Activated CD4-positive, alpha-beta T cell treated with anti-CD3 and anti-CD28 coated beads, Interleukin-2, amount 10 ng/mL, durations not matched to agents 7 days and 5 days (primary cell): ENCODE results near the gene SPTB. TPM values are rescaled to one million over a fixed set of nuclear protein-coding genes. Genes with fewer than 3 reads are reported as not detected.

ENCODE experiments used
- CTCF ChIA-PET: fragments of 350-600 bp; sonication (Branson Sonifier 250); formaldehyde crosslinking; loops from one replicate; lab custom pipeline; 2021; ENCODE audit warnings: antibody characterized with exemption; lab: Charles Lee
- POLR2A ChIA-PET: fragments of 350-600 bp; sonication (Branson Sonifier 250); formaldehyde crosslinking; loops from one replicate; lab custom pipeline; 2021; ENCODE audit warnings: antibody characterized with exemption; lab: Charles Lee
- DNase-seq: peaks from one replicate; pipeline ENCODE4 v3.0.0-alpha.2; 2020
- H3K27ac Mint-ChIP-seq: one replicate; pipeline ENCODE4 v1.8.0; 2021; ENCODE audit warnings: mild to moderate bottlenecking, moderate library complexity, mixed read lengths
- H3K27me3 Mint-ChIP-seq: one replicate; pipeline ENCODE4 v1.8.0; 2021; ENCODE audit warnings: mixed read lengths
- H3K36me3 Mint-ChIP-seq: one replicate; pipeline ENCODE4 v1.8.0; 2021; ENCODE audit warnings: low read depth, mixed read lengths
- H3K4me1 Mint-ChIP-seq: one replicate; pipeline ENCODE4 v1.8.0; 2021; ENCODE audit warnings: mixed read lengths
- H3K4me3 Mint-ChIP-seq: one replicate; pipeline ENCODE4 v1.8.0; 2021; ENCODE audit warnings: mild to moderate bottlenecking, moderate library complexity, mixed read lengths
- H3K9me3 Mint-ChIP-seq: one replicate; pipeline ENCODE4 v1.8.0; 2021; ENCODE audit warnings: mixed read lengths
- total RNA-seq, 2 experiments: library from RNA; stranded (reverse); gene quantifications; one replicate each; pipeline ENCODE4 v1.2.3, GENCODE V29; 2021

The SPTB gene
- total RNA-seq, 2 experiments from 2014 or later = not detected

DNA sequence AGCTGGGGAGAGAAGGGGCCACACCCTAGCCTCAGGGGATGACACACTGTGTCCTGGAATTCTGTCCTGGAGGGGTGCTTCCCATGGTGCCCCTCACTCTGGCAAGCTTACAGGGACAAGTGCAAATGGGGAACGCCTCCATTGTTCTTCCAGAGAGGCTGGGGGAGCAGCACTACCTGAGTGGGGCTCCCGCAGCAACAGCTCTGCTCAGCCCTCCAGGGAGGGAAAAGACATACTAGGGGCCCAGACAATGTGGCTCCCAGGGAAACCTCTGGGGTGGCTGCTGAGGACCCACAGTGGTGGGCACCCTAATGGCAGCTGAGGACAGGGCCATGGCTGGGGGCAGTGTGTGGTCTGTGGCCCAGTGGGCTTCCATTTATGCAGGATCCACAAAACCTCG lies 106.1 kb downstream of the SPTB start:
- H3K27me3 Mint-ChIP-seq = no peaks in the 10 kb centered on the region
- H3K4me3 Mint-ChIP-seq = no peak overlapping the region

DNA sequence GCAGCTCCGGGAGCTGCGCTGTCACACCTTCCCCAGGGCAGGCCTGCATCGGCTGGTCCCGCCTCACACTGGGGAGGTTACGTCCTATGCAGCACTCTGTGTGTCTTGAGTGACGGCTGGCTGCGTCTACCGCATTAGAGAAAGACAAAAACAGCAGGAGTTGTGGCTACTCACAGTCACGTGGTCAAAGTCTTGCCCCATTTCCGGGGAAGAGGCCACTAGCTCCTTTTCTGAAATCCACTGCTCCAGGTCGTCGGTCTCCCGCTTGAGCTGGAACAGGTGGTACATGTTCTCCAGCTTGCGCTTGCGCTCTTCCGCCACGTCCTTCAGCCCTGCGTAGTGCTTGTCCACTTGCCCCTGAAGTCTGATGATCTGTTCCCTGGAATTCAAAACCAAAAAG lies 106.7 kb downstream of the SPTB start:
- Mint-ChIP-seq H3K4me1 (peaks cover 15% of the 10 kb centered on the region), H3K27me3 (no peaks in the 10 kb centered on the region), H3K9me3 (no peaks in the 10 kb centered on the region), H3K36me3 (no peaks in the 10 kb centered on the region), H3K27ac (no peak overlapping the region), H3K4me3 (no peak overlapping the region)
- POLR2A ChIA-PET = no interaction called here
- CTCF ChIA-PET = interaction anchor here (0.6 to 4.2 kb wide), 5 partner anchors 8 to 922 kb away, joined by 3 to 22 read pairs (median 3); no protein-coding TSS in a partner anchor
- no peak for DNase-seq

More for the DNA sequence above, 106.1 kb downstream of the SPTB start:
- no peak overlapping the region for H3K27ac Mint-ChIP-seq
- ChIA-PET CTCF (interaction anchor here (1.4 to 4.2 kb wide), 2 partner anchors 9 to 13 kb away, joined by 3 to 22 read pairs; no protein-coding TSS in a partner anchor), POLR2A (no interaction called here)
- DNase-seq = no peak
- H3K36me3 Mint-ChIP-seq = no peaks in the 10 kb centered on the region
- H3K9me3 Mint-ChIP-seq = no peaks in the 10 kb centered on the region
- H3K4me1 Mint-ChIP-seq = peaks cover 15% of the 10 kb centered on the region

DNA sequence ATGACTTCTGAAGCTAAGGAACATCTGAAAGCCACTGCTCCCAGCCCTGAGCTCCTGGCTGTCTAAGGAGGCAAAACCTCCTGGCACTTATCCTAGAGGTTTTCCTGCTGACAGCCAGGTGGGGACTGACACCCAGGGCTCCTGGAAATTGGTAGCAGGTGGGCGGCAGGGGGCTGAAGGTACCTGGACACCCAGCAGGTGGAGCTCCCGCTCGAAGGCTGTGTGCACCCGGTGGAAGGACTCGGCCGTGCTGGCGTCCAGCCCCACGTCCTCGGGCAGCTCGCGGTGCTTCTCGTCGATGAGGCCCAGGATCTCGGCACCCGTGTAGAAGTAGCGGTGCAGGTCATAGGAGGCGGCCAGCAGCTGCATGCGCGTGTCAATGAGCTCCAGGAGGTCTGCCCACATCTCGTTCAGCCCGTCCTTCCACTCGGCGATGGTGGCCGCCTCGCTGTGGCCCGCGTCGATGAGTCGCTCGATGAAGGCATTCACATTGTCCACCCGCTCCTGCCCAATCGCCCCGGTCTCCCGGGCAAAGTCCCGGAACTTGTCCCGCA lies 107.2 kb downstream of the SPTB start:
- POLR2A ChIA-PET = no interaction called here
- Mint-ChIP-seq H3K36me3 (no peaks in the 10 kb centered on the region), H3K4me3 (no peak overlapping the region), H3K27me3 (no peaks in the 10 kb centered on the region), H3K27ac (no peak overlapping the region), H3K4me1 (peaks cover 15% of the 10 kb centered on the region), H3K9me3 (no peaks in the 10 kb centered on the region)
- DNase-seq = no peak
- CTCF ChIA-PET = interaction anchor here (0.6 to 4.2 kb wide), 4 partner anchors 12 to 923 kb away, joined by 3 to 22 read pairs (median 3); no protein-coding TSS in a partner anchor

DNA sequence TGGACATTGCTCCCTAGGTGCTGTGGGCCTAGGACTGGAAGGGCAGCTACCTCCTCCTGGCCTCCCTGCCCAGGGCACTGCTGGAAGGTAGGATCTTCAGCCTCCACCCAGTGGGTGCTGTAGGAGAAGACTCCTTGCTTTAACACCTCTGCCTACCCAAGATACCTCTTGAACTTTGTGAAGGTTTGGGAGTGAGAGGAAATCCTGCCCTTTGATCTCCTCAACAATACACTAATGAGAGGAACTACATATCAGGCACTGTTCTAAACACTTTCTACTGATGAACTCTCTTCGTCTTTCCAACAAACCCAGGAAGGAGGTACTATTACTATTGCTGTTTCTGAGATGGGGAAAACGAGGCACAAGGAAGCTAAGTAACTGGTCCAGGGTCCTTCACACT lies 108.5 kb downstream of the SPTB start:
- POLR2A ChIA-PET = no interaction called here
- Mint-ChIP-seq H3K9me3 (no peaks in the 10 kb centered on the region), H3K4me3 (no peak overlapping the region), H3K36me3 (no peaks in the 10 kb centered on the region), H3K27ac (no peak overlapping the region), H3K27me3 (no peaks in the 10 kb centered on the region), H3K4me1 (peaks cover 18% of the 10 kb centered on the region)
- no peak for DNase-seq
- CTCF ChIA-PET = interaction anchor here (0.8 to 4.2 kb wide), 2 partner anchors 11 to 46 kb away, joined by 3 to 22 read pairs; no protein-coding TSS in a partner anchor

DNA sequence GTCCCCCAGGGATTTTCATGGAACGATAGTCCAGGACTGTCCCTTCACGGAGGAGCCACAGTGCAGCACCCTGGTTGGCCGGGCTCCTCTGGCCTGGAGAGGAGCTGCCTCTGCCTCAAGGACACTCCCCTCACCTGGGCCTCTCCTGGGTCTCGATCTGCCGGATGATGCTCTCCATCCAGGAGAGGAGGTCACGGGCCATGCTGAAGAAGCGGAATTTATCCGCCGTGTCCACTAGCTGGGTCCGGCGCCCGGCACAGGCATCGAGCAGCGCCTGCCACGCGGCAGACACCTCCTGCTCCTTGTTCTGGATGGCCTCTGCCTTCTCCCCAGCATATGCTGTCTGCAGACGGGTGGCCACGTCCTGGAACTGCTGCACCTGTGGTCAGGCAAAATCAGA lies 109.0 kb downstream of the SPTB start:
- POLR2A ChIA-PET = no interaction called here
- Mint-ChIP-seq H3K9me3 (no peaks in the 10 kb centered on the region), H3K4me3 (no peak overlapping the region), H3K4me1 (peaks cover 22% of the 10 kb centered on the region), H3K27me3 (no peaks in the 10 kb centered on the region), H3K27ac (no peak overlapping the region), H3K36me3 (no peaks in the 10 kb centered on the region)
- CTCF ChIA-PET = interaction anchor here (4.2 kb wide), 1 partner anchor 10 kb away, joined by 22 read pairs; no protein-coding TSS in a partner anchor
- no peak for DNase-seq

DNA sequence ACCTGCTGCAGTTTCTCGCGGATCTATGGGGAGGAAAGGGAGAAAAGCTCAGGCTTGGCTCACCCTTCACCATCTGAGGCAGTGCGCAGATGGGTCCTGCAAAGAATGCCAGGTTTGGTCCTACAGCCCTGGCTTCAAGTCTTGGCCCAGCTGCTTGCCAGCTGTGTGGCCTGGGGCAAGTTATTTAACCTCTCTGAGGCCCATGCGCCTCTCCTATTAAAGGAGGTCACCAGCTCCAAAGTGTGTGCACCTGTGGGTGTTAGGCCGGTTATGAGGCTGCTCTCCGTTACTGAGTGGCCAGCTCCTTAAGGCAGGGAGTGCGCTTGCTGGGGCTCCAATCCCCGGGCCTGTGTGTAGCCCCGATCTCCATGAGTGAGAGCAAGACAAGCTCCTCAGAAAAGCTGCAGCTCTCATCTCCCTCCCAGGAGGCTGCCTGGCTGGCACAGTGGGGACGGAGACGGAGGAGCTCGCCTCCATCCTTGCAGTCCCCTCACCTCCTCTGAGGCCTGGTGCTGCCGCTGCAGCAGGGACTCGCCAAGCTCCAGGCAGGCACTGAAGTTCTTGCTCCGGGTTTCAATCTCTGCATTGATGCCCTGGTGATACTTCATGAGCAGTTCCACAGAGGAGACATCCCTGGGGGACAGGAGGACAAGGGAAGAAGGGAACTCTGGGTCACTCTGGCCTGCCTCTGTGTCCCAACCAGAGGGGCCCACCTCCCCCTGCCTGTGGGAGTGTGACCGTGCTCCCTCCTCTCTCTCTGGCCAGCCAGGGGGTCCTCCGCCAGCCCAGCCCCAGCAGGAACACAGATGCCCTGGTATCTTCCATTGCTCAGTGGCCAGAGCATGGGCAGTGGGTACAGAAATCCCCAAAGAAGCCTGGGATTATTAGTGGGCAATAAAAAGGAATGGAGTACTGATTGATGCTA lies 110.3 kb downstream of the SPTB start:
- POLR2A ChIA-PET = no interaction called here
- no peak for DNase-seq
- peaks cover 31% of the 10 kb centered on the region for H3K4me1 Mint-ChIP-seq
- CTCF ChIA-PET = interaction anchor here (1.5 kb wide), 1 partner anchor 13 kb away, joined by 4 read pairs; no protein-coding TSS in a partner anchor
- no peak overlapping the region for H3K4me3 Mint-ChIP-seq
- no peaks in the 10 kb centered on the region for H3K9me3 Mint-ChIP-seq
- no peaks in the 10 kb centered on the region for H3K36me3 Mint-ChIP-seq
- H3K27ac Mint-ChIP-seq = no peak overlapping the region
- H3K27me3 Mint-ChIP-seq = no peaks in the 10 kb centered on the region

DNA sequence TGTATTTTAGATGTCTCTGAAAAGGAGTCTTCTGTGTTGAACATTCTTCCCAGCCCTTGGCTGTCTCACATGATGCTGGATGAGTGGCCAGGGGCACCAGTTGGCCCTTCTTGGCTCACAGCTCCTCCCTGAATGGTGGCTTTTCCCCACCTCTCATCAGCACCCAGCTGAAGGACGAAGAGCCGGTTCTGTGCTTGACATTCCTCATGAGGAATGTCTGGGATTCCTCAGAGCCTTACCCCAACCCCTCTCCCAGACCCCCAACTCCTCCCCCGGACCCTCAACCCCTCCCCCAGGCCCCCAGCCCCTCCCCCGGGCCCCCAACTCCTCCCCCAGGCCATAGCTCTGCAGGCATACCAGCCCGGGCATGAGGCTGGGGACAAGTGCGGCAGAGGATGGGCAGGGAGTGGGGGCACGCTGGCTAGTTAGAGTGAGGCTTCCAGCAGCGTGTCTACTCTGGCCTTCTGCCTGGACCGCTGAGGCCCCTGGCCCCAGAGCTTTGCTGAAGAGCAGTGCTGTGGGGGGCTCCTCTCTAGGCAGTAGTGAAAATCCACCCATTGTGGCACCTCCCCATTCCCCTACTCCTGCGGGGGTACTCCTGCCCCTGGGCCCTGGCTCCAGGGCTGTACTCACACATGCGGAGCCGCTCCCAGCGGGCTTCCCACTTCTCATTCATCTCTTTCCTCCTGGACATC lies 111.2 kb downstream of the SPTB start:
- Mint-ChIP-seq H3K27ac (no peak overlapping the region), H3K9me3 (no peaks in the 10 kb centered on the region), H3K4me1 (peaks cover 39% of the 10 kb centered on the region), H3K36me3 (no peaks in the 10 kb centered on the region), H3K4me3 (no peak overlapping the region), H3K27me3 (no peaks in the 10 kb centered on the region)
- POLR2A ChIA-PET = no interaction called here
- CTCF ChIA-PET = interaction anchor here (1.3 to 1.5 kb wide), 2 partner anchors 13 to 131 kb away, joined by 3 to 4 read pairs; no protein-coding TSS in a partner anchor
- DNase-seq = no peak

DNA sequence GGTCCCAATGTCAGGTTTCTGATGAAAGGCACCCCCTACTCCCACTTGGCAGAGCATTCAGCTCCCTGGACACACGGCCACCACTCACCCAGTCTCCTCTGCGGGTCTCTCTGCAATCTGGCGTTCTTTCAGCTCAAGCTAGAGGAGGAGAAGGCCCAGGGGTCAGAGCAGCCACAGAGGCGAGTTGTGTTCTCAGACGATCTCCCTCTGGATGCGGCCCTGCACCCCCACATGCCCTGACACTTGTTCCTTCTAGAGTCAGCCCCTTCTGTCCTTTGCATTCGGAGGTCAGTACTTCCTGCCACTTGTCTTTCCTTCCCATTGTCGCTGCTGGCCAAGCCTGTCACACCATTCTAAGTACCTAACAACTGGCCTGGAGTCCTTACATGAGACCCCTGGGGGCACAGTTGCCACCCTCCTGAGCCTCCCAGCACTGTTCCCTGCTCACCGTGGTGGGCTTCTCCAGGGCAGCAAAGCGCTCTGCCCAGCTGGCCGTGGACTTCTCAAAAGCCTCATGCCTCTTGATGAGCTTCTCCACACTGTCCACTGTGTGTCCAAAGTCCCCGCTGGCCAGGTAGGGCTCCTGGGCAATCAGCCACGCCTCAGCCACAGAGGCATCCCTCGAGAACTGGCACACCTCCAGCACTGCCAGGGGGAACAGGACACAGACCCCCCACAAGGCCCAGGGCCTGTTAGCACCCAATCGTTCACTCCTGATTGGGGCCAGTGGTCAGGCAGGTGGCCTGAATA lies 112.3 kb downstream of the SPTB start:
- ChIA-PET POLR2A (no interaction called here), CTCF (interaction anchor here (1.3 kb wide), 1 partner anchor 130 kb away, joined by 3 read pairs; no protein-coding TSS in a partner anchor)
- peaks cover 49% of the 10 kb centered on the region for H3K4me1 Mint-ChIP-seq
- no peaks in the 10 kb centered on the region for H3K27me3 Mint-ChIP-seq
- no peak overlapping the region for H3K27ac Mint-ChIP-seq
- H3K36me3 Mint-ChIP-seq = no peaks in the 10 kb centered on the region
- no peak for DNase-seq
- H3K9me3 Mint-ChIP-seq = no peaks in the 10 kb centered on the region
- H3K4me3 Mint-ChIP-seq = no peak overlapping the region

DNA sequence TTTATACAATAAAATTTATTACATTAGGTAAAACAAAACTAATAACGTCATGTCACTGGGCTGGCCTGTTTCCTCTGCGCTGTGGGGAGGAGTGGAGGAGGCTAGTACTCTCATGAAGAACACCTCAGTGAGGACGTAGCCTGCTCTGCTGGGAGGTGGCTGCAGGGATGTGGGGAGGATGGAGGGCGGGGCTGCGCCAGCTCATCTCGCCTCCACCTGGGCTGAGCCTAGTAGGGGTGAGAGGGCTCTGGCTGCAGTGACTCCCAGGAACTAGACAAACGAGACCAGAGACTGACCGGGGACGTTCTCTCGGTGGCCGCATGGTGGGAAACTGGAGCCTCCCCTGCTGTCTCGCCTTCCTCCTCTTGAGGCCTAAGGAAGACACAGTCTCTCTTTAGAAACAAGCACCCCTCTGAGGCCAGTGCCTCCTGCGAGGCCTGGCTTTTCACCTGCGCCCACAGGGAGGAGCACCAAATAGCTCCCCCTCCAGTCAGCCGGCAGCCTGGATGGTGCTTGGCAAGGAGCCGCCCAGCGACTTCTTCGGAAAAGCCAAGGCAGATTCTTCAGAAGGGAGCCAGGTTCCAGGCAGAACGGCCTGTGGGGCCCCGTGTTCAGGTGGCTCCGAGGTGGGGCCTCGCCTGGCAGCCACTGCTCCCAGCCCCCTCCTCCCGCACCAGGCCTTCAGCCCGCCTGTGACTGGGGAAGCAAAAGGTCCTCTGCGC lies 113.1 kb downstream of the SPTB start:
- no peak overlapping the region for H3K27ac Mint-ChIP-seq
- no peak overlapping the region for H3K4me3 Mint-ChIP-seq
- no peaks in the 10 kb centered on the region for H3K9me3 Mint-ChIP-seq
- CTCF ChIA-PET = interaction anchor here (0.6 kb wide), 1 partner anchor 223 kb away, joined by 4 read pairs; no protein-coding TSS in a partner anchor
- H3K36me3 Mint-ChIP-seq = no peaks in the 10 kb centered on the region
- POLR2A ChIA-PET = no interaction called here
- peaks cover 51% of the 10 kb centered on the region for H3K4me1 Mint-ChIP-seq
- DNase-seq = no peak
- peaks cover 5% of the 10 kb centered on the region for H3K27me3 Mint-ChIP-seq

DNA sequence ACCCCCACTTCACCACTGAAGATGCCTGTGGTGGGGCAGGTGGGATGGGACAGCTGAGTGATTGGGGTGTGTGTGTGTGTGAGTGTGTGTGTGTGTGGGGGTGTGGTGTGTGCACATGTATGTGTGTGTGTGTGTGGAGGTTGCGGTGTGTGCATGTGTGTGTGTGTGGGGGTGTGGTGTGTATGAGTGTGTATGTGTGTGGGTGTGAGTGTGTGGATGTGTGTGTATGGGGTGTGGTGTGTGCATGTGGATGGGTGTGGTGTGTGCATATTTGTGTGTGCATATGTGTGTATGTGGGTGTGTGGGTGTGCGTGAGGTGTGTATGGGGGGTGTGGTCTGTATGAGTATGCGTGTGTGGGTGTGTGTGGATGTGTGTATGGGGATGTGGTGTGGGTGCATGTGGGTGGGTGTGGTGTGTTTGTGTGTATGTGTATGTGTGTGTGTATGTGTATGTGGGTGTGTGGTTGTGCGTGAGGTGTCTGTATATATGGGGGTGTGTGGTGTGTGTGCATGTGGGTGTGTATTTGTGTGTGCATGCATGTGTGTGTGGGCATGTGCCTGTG lies 113.9 kb downstream of the SPTB start:
- DNase-seq = no peak
- no peak overlapping the region for H3K4me3 Mint-ChIP-seq
- peaks cover 49% of the 10 kb centered on the region for H3K4me1 Mint-ChIP-seq
- ChIA-PET CTCF (interaction anchor here (0.6 to 1.7 kb wide), 3 partner anchors 14 to 222 kb away, joined by 3 to 9 read pairs (median 4); no protein-coding TSS in a partner anchor), POLR2A (no interaction called here)
- H3K9me3 Mint-ChIP-seq = no peaks in the 10 kb centered on the region
- peak overlapping the region; percentile 42 for H3K27ac Mint-ChIP-seq
- H3K27me3 Mint-ChIP-seq = peaks cover 11% of the 10 kb centered on the region
- H3K36me3 Mint-ChIP-seq = no peaks in the 10 kb centered on the region
